SH-SY5Y (cell line): Measurements from ENCODE around the gene IQSEC3.

Experiments used
- GATA2 ChIP-seq: IDR thresholded peaks from 2 replicates; pipeline ENCODE4 v1.6.1; 2011; ENCODE audit warnings: mild to moderate bottlenecking, low read depth, low read length
- GATA3 ChIP-seq: IDR thresholded peaks from 2 replicates; pipeline ENCODE4 v1.6.1; 2011; ENCODE audit warnings: low read depth, mild to moderate bottlenecking, low read length, moderate library complexity

DNA sequence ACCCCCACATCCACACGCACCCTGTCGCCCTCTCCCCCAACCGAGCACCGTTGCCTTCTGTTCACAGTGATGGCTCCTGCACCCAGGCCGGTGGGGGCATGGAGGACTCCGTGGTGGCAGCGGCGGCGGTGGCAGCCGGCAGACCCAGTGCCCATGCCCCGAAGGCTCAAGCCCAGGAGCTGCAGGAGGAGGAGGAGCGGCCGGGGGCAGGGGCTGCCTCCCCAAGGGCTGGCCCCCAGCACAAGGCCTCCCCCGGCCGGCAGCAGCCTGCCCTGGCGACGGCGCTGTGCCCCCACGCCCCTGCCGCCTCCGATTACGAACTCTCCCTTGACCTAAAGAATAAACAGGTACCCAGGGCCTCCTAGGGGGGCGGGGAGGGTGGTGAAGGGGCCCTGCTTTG is 59.0 kb downstream of the IQSEC3 start:
- TF ChIP-seq GATA2 (no peak), GATA3 (no peak)
